Nephron progenitor cell (in vitro differentiated cells): ENCODE measurements around the gene ZFP30.

ENCODE experiments used
- DNase-seq: peaks from one replicate; pipeline ENCODE4 v3.0.0; 2021
- H3K27ac Mint-ChIP-seq: 2 replicates; pipeline ENCODE4 v1.8.0; 2021; ENCODE audit warnings: mild to moderate bottlenecking, moderate library complexity, mixed read lengths
- H3K27me3 Mint-ChIP-seq: 2 replicates; pipeline ENCODE4 v1.8.0; 2021; ENCODE audit warnings: mild to moderate bottlenecking, low read depth, mixed read lengths; ENCODE audit not compliant: poor library complexity
- H3K36me3 Mint-ChIP-seq: 2 replicates; pipeline ENCODE4 v1.8.0; 2021; ENCODE audit warnings: low read depth, mixed read lengths
- H3K4me1 Mint-ChIP-seq: 2 replicates; pipeline ENCODE4 v1.8.0; 2021; ENCODE audit warnings: mixed read lengths
- H3K4me3 Mint-ChIP-seq: 2 replicates; pipeline ENCODE4 v1.8.0; 2021; ENCODE audit warnings: mild to moderate bottlenecking, moderate library complexity, mixed read lengths
- H3K9me3 Mint-ChIP-seq: 2 replicates; pipeline ENCODE4 v1.8.0; 2021; ENCODE audit warnings: mild to moderate bottlenecking, moderate library complexity, mixed read lengths
- CTCF ChIP-seq: fragments of 200-600 bp; sonication (generic); IDR thresholded peaks from 2 replicates; pipeline ENCODE4 v1.5.0; 2021; ENCODE audit warnings: antibody characterized with exemption

The ZFP30 gene

GRCh38 chr19:37583340-37583739 is 71.9 kb downstream of the ZFP30 start:
- no peak for TF ChIP-seq CTCF
- Mint-ChIP-seq H3K4me1 (no peaks in the 10 kb centered on the region), H3K9me3 (peaks cover 36% of the 10 kb centered on the region), H3K36me3 (no peaks in the 10 kb centered on the region), H3K27me3 (peaks cover 3% of the 10 kb centered on the region), H3K4me3 (no peak overlapping the region), H3K27ac (no peak overlapping the region)
- DNase-seq: no peak

- no peaks in the 10 kb centered on the region for H3K9me3 Mint-ChIP-seq
- no peak overlapping the region for H3K27ac Mint-ChIP-seq
- peaks cover 38% of the 10 kb centered on the region for H3K36me3 Mint-ChIP-seq
Measured at GRCh38 chr19:37572203-37572602, 83.1 kb downstream of the ZFP30 start.

DNA sequence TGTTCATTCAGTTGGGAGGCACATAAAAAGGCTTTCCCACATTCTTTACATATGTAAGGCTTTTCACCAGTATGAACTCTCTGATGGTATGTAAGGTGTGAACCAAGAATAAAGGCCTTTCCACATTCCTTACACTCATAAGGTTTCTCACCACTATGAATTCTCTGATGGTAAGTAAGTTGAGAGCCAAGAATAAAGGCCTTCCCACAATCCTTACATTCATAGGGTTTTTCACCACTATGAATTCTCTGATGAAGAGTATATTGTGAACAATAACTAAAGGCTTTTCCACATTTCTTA is 89.9 kb downstream of the ZFP30 start:
- no peak for TF ChIP-seq CTCF
- peaks cover 97% of the 10 kb centered on the region for H3K36me3 Mint-ChIP-seq
- peaks cover 30% of the 10 kb centered on the region for H3K9me3 Mint-ChIP-seq
- no peaks in the 10 kb centered on the region for H3K4me1 Mint-ChIP-seq
- no peak overlapping the region for H3K4me3 Mint-ChIP-seq
- no peak overlapping the region for H3K27ac Mint-ChIP-seq
- no peaks in the 10 kb centered on the region for H3K27me3 Mint-ChIP-seq
- DNase-seq: no peak

More at GRCh38 chr19:37572203-37572602, 83.1 kb downstream of the ZFP30 start:
- no peak for DNase-seq
- no peak for TF ChIP-seq CTCF
- no peaks in the 10 kb centered on the region for H3K27me3 Mint-ChIP-seq
- no peak overlapping the region for H3K4me3 Mint-ChIP-seq
- no peaks in the 10 kb centered on the region for H3K4me1 Mint-ChIP-seq

DNA sequence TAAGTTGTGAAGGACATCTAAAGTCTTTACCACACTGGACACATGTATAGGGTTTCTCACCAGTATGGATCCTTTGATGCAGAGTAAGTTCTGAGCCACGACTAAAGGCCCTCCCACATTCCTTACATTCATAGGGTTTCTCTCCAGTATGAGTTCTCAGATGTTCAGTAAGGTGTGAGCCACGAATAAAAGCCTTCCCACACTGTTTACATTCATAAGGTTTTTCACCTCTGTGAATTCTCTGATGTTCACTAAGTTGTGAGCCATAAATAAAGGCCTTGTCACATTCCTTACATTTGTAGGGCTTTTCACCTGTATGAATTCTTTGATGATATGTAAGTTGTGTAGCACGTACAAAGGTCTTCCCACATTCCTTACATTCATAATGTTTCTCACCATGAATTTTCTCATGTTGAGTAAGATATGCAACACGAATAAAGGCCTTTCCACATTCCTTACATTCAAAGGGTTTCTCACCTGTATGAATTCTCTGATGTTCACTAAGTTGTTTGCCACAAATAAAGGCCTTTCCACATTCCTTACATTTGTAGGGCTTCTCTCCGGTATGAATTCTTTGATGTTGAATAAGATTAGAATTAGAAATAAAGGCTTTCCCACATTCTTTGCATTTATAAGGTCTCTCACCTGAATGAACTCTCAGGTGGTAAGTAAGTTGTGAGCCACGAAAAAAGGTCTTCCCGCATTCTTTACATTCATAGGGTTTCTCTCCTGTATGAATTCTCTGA is 90.5 kb downstream of the ZFP30 start:
- Mint-ChIP-seq H3K27me3 (no peaks in the 10 kb centered on the region), H3K9me3 (peaks cover 33% of the 10 kb centered on the region), H3K27ac (no peak overlapping the region), H3K36me3 (peaks cover 94% of the 10 kb centered on the region), H3K4me1 (no peaks in the 10 kb centered on the region), H3K4me3 (no peak overlapping the region)
- no peak for TF ChIP-seq CTCF
- no peak for DNase-seq
